Fibroblast of skin of left quadriceps (primary cell): ENCODE data around the gene IL22RA1.

Source experiments
- DNase-seq, 2 experiments: peaks; one replicate each; pipeline ENCODE4 v3.0.0-alpha.2; 2013; ENCODE audit warnings: low read depth in 2 of 2

Gene IL22RA1

DNA sequence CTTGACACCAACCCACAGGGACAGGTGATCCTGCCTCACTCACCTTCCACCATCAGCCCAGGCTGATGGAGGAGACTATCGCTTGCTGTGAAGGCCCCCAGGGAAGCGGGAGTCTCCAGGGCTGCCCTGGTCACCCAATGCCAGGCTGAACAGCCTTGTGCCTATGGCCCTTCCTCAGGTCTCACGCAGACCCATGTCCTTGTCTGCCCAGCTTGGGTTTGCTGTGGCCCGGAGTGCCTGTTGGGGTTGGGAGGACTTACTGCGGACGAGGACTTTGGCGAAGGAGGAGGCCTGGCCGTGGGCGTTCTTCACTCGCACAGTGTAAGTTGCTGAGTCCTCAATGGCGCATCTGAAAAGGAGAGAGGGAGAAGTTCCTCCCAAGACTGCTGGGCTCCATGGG, 45.3 kb downstream of the IL22RA1 start:
- DNase-seq, result no peak

DNA sequence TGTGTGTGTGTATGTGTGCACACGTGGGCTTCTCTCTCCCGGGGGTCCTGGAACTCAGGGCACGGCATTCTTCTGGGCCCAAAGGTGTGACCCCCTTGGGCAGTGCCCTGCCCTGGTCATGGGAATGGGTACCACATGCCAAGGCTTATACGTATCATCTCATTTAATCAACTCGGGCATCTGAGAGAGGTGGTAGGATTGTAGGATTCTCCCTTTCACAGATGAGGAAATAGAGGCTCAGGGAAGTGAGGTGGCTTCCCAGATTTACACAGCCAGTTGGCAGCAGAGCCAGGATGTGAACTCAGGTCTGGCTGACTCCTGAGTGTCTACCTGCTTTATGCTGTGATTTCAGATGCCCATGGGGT, 46.2 kb downstream of the IL22RA1 start:
- DNase-seq, result no peak

GRCh38 chr1:24096009-24096738, 46.8 kb downstream of the IL22RA1 start:
- no peak for DNase-seq

GRCh38 chr1:24095140-24095859, 47.6 kb downstream of the IL22RA1 start:
- DNase-seq, result no peak

DNA sequence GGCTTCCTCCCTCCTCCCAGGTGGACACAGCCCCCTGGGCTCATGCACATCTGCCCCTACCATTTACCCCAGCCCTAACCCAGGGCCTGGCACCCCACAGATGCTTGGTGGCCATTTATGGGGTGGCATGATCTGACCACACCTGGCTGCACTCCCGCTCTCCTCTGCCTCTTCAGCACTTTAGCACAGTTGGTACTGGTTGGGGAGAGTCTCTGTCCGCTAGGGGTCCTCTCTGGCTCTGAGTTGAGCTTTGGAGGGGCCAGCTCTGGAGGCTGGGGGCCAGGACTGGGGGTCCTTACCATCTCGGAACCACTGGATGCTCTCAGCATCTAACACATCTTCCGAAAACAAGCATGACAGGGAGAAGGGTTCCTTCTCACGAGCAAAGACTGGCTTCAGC, 48.4 kb downstream of the IL22RA1 start:
- DNase-seq, result no peak

DNA sequence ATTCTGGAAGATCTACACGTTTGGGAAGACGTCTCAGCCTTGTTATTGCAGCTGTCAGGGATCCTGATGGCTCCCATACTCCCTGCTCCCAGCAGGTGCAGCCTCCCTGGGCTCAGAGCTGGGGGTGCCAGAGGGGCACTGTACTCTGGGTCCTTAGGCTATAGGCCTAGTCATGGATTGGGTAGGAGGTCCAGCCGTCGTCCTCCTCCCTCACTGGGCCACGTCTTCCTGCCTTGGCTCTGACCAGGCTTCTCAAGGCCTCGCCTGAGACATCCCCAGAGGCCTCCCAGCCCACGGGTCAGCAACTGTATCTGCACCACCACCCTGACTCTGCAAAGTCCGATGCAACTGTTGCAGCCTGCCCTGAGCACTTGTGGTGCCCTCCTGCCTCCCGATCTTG, 49.2 kb downstream of the IL22RA1 start:
- DNase-seq, result no peak

GRCh38 chr1:24092979-24093378, 50.0 kb downstream of the IL22RA1 start:
- no peak for DNase-seq

- no peak for DNase-seq
These were observed 50.9 kb downstream of the IL22RA1 start for GRCh38 chr1:24091971-24092482.

DNA sequence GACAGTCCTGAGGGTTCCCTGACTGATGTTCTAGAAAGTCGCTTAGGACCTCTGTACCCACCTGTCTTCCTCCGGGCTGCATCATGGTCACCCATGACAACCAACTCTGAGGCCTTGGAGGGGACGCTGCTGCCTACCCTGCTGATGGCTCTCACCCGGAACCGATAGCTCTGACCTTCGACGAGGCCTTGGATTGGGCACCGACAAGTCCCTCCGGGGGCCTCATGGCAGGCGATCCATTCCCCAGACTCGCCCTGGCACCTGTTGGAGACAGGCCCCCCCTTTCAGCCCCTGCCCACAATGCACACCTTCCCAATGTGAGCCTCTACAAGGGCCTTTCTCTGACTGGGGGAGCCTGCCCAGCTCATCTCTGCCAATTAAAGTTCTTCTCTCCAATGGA, 52.2 kb downstream of the IL22RA1 start:
- no peak for DNase-seq

- DNase-seq, result no peak
These were observed 53.0 kb downstream of the IL22RA1 start for GRCh38 chr1:24089743-24090555.

DNA sequence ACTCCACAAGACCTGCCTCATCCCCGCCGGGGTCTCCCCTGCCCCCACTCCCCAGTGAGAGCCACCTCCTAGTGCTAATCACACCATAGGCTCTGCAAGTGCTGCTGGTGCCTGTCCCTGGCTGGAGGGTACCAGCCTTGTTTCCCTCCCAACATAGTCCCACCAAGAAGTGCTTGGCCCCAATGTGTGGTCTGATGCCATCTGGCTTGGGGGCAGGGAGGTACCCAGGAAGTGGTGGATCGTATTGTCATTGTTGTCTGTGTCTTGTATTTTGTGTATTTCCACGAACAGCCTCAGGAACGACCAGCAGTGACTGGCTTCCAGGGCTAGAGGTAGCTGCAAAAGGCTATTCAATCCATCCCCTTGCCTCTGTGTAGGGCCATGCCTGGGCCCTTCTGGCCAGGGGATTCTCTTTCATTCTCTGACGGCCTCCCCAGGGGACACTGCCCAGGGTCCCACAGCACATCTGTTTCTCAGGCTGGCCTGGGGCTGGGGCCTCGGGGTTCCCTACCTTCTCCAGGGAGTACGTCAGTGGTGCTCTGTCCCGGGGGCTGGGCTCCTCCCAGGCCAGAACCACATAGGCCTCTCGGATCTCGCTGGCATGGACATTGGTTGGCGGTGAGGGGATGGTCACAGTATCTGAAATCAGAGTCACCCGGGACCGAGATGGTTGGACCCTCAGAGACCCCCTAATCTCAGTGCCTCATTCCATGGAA, 53.8 kb downstream of the IL22RA1 start:
- no peak for DNase-seq

- no peak for DNase-seq
These were observed 56.5 kb downstream of the IL22RA1 start for GRCh38 chr1:24086466-24086865.

- DNase-seq, result no peak
These were observed 57.4 kb downstream of the IL22RA1 start for GRCh38 chr1:24085546-24085945.

GRCh38 chr1:24085007-24085406, 57.9 kb downstream of the IL22RA1 start:
- no peak for DNase-seq

GRCh38 chr1:24084050-24084449, 58.9 kb downstream of the IL22RA1 start:
- DNase-seq, result no peak

DNA sequence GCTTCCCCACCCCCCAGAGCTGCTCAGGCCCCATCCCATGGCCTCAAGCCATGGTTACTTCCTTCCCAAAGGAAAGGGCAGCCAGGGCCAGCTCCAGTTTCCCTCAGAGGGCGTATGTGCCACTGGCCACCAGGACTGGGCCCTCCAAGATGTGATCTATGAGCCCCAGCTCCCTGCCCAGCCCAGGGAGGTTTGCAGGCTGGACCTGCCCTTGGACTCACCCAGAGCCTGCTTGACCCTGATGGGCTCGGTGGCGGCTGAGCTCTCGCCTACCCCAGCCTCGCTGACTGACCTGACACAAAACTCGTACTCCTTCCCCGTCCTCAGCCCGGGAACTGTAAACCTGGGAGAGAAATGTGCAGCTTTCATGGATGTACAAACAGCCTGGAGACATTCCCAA, 60.6 kb downstream of the IL22RA1 start:
- no peak for DNase-seq

DNA sequence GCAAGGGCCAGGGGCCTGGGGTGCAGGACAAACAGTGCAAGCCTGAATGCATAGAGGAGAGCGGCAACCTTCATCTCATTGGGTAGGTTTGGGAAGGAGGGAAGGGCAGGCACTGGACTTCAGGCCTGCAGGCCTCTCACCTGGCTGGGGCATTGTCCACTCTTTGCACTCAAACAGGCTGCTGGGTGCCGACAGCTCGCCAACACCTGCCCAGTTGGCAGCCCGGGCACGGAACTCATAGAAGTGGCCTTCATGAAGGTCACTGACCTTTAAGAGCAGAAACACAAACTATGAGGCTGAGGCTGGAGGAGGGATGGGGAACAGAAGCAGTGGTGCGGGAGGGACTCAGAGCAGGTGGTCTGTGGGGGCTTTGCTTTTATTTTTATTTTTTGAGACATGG, 61.8 kb downstream of the IL22RA1 start:
- no peak for DNase-seq

DNA sequence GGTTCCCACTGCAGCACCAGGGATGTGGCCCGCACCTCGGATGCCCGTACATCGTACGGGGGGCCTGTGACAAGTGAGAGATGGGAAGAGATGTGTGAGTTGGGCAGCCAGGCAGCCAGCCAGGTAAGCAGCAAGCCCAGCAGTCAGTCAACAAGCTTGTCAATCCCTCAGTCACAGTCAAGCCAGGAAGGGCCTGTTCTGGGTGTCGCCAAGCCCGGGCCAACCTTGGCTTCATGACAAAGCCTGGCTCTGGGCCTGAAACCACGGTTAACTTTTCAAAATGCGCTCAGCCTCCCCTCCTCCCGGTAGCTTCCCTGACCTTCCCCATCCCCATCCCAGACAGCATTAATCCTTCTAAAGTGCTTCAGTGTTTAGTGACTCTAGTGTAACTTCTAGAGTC, 62.8 kb downstream of the IL22RA1 start:
- DNase-seq, result no peak

- DNase-seq, result no peak
These were observed 65.5 kb downstream of the IL22RA1 start for GRCh38 chr1:24077278-24077978.

- DNase-seq, result no peak
These were observed 67.0 kb downstream of the IL22RA1 start for GRCh38 chr1:24075946-24076345.

GRCh38 chr1:24075590-24075854, 67.4 kb downstream of the IL22RA1 start:
- no peak for DNase-seq
